ENCODE results near the gene LSM6.

The LSM6 gene

DNA sequence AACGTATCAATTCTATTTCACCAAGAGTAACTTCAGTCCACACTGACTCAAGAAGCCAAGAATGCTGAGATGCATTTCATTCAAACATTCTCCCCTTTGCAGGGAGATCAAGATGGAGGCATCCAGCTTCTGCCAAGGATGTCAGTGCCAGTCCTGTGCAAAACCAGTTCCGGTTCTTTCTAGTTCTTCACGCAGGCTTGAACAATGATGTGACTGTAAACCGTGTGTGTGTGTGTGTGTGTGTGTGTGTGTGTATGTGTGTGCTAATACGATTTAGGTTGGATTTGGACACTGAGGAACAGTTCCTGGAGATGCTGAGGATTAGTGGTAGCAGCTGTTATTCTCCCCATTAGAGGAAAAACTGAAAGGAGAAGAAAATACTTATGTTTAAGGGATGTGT, 38.7 kb downstream of the LSM6 start, which contains the start of gene REELD1:
TSS of gene REELD1 (plus strand) at position 301 of the 400 bp plus-strand sequence. CDS start 2,415 bp downstream, outside the sequence.
- Histone ChIP-seq H3K4me3 (ENCODE audit: low read length in 2 of 2) (no peak within 1 kb of the TSS), H3K9me3 (ENCODE audit: control insufficient read depth in 2 of 2, low read length in 2 of 2) (no peaks in the 10 kb centered on the region), H3K4me1 (ENCODE audit: control insufficient read depth, insufficient read depth, low read length) (no peaks in the 10 kb centered on the region), H3K27ac (ENCODE audit: low read length) (no peak within 1 kb of the TSS), H3K36me3 (ENCODE audit: control insufficient read depth in 2 of 2, insufficient read depth in 2 of 2, low read length in 2 of 2) (no peaks in the 10 kb centered on the region), H3K9ac (ENCODE audit: low read length in 2 of 2) (no peak within 1 kb of the TSS), H3K27me3 (ENCODE audit: control insufficient read depth in 1 of 2, insufficient read depth in 2 of 2, low read length in 2 of 2) (no peaks in the 10 kb centered on the region)

GRCh38 chr4:146222313-146222712, 46.8 kb downstream of the LSM6 start:
- Histone ChIP-seq H3K4me1 (ENCODE audit: control insufficient read depth, insufficient read depth, low read length) (no peaks in the 10 kb centered on the region), H3K27me3 (ENCODE audit: control insufficient read depth in 1 of 2, insufficient read depth in 2 of 2, low read length in 2 of 2) (no peaks in the 10 kb centered on the region), H3K36me3 (ENCODE audit: control insufficient read depth in 2 of 2, insufficient read depth in 2 of 2, low read length in 2 of 2) (no peaks in the 10 kb centered on the region), H3K9me3 (ENCODE audit: control insufficient read depth in 2 of 2, low read length in 2 of 2) (no peaks in the 10 kb centered on the region), H3K4me3 (ENCODE audit: low read length in 2 of 2) (no peak overlapping the region), H3K27ac (ENCODE audit: low read length) (no peak overlapping the region), H3K9ac (ENCODE audit: low read length in 2 of 2) (no peak overlapping the region)

DNA sequence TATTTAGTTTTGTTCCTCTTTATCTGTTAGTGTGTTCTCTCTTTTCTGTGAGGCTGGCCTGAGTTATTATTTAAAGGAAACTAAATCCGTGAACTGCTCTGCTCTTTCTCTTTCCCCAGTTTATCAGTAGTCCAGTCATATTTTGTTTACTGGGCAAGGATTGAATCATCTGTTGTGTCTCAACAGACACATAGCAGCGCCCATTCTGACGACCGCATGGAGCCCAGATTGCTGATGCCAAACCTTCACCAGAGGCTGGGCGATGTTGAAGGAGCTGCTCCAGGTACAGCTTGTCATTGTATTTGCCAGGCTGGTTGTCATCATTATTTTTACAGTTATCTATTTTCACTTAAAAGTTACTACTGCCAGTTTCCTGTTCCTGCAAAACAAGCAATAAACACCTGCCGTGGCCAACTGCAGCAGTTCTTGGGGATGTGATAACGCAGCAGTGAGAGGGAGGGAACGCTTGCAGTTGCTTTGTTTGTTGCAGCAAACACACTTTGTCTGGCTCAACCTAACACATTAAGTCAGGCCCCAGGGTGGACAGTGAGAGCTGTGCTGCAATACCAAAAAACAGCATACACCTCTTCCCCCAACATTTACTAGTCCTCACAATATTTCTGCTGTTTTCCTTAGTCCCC, 48.9 kb downstream of the LSM6 start:
- H3K36me3 ChIP-seq (ENCODE audit: control insufficient read depth in 2 of 2, insufficient read depth in 2 of 2, low read length in 2 of 2) = no peaks in the 10 kb centered on the region

DNA sequence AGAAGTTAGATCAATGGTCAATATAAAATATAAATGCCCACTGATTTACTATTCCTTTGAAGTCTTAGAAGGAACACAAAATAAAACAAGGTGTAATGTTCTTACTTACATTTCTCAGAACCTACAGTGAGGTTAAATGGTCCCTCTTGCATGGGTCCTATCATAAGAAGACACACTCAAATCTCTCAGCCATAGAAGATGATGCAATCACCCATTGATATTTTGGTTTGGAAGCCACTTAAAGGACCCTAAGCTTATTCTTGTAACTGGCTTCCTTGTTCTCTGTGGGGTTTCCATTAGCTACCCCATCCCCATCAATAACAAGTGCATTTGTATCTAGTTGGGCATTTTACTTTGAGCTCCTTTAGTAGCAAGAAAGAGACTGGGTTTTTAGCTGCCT, 53.9 kb downstream of the LSM6 start:
- Histone ChIP-seq H3K27ac (ENCODE audit: low read length) (no peak overlapping the region), H3K4me1 (ENCODE audit: control insufficient read depth, insufficient read depth, low read length) (no peaks in the 10 kb centered on the region), H3K36me3 (ENCODE audit: control insufficient read depth in 2 of 2, insufficient read depth in 2 of 2, low read length in 2 of 2) (no peaks in the 10 kb centered on the region), H3K9ac (ENCODE audit: low read length in 2 of 2) (no peak overlapping the region), H3K4me3 (ENCODE audit: low read length in 2 of 2) (no peak overlapping the region), H3K27me3 (ENCODE audit: control insufficient read depth in 1 of 2, insufficient read depth in 2 of 2, low read length in 2 of 2) (no peaks in the 10 kb centered on the region), H3K9me3 (ENCODE audit: control insufficient read depth in 2 of 2, low read length in 2 of 2) (peaks cover 0 to 9% of the 10 kb centered on the region in 2 donors)

More for the DNA sequence above, 48.9 kb downstream of the LSM6 start:
- no peaks in the 10 kb centered on the region for H3K27me3 ChIP-seq (ENCODE audit: control insufficient read depth in 1 of 2, insufficient read depth in 2 of 2, low read length in 2 of 2)
- no peak overlapping the region for H3K4me3 ChIP-seq (ENCODE audit: low read length in 2 of 2)
- no peaks in the 10 kb centered on the region for H3K4me1 ChIP-seq (ENCODE audit: control insufficient read depth, insufficient read depth, low read length)
- no peak overlapping the region for H3K27ac ChIP-seq (ENCODE audit: low read length)
- no peak overlapping the region for H3K9ac ChIP-seq (ENCODE audit: low read length in 2 of 2)
- no peaks in the 10 kb centered on the region for H3K9me3 ChIP-seq (ENCODE audit: control insufficient read depth in 2 of 2, low read length in 2 of 2)

DNA sequence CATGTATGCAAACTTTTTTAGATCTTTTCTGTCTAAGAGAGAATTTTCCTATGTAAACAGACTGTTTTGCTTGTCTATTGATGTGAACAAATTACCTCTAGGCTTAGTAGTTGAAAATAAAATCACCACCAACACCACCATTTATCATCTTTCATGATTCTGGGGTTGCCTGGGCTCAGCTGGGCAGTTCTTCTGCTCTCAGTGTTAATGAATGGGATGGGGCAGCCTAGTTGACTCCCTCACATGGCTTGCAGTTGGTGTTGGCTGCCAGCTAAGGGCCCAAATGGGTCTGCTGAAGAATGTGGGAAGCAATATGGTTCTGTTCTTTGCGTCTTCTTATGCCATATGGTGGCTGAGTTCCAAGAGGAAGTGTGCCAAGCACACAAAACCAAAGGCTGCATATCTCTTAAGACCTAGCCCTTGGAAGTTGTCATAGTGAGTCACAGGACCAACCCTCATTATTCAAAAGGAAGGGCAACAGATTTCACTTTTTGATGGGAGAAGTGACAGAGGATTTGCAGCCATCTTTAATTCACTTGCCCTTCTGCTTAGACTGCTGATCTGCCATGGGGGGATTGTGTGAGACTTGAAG, 56.7 kb downstream of the LSM6 start:
- no peak overlapping the region for H3K9ac ChIP-seq (ENCODE audit: low read length in 2 of 2)
- no peaks in the 10 kb centered on the region for H3K36me3 ChIP-seq (ENCODE audit: control insufficient read depth in 2 of 2, insufficient read depth in 2 of 2, low read length in 2 of 2)
- no peaks in the 10 kb centered on the region for H3K4me1 ChIP-seq (ENCODE audit: control insufficient read depth, insufficient read depth, low read length)
- no peak overlapping the region for H3K27ac ChIP-seq (ENCODE audit: low read length)
- peaks cover 0 to 9% of the 10 kb centered on the region in 2 donors for H3K9me3 ChIP-seq (ENCODE audit: control insufficient read depth in 2 of 2, low read length in 2 of 2)
- H3K4me3 ChIP-seq (ENCODE audit: low read length in 2 of 2) = no peak overlapping the region
- H3K27me3 ChIP-seq (ENCODE audit: control insufficient read depth in 1 of 2, insufficient read depth in 2 of 2, low read length in 2 of 2) = no peaks in the 10 kb centered on the region

DNA sequence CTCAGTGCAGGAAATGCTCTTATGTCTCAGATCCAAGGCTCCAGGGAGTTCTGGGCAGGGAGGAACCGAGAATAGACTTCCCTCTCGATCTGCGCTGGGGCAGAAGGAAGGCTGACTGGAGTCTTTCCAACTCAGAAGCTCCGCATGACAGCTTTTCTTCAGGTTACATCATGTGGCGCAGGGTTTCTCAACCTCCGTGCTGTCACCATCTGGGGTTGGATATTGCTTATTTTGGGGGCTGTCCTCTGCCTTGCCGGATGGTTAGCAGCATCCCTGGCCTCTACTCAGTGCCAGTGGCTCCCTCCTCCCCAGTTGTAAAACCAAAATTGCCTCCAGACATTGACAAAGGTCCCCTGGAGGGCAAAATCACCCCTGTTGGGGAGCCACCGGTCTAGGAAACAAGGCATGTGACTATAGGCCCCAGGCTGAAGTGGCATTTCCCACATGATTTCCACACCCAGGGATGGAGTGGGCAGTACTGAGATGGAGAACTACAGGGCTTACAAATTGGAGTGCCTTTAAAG, 60.2 kb downstream of the LSM6 start:
- H3K9me3 ChIP-seq (ENCODE audit: control insufficient read depth in 2 of 2, low read length in 2 of 2) = peaks cover 0 to 9% of the 10 kb centered on the region in 2 donors
- H3K36me3 ChIP-seq (ENCODE audit: control insufficient read depth in 2 of 2, insufficient read depth in 2 of 2, low read length in 2 of 2) = no peaks in the 10 kb centered on the region
- no peak overlapping the region for H3K9ac ChIP-seq (ENCODE audit: low read length in 2 of 2)
- no peaks in the 10 kb centered on the region for H3K27me3 ChIP-seq (ENCODE audit: control insufficient read depth in 1 of 2, insufficient read depth in 2 of 2, low read length in 2 of 2)
- H3K4me3 ChIP-seq (ENCODE audit: low read length in 2 of 2) = no peak overlapping the region
- H3K4me1 ChIP-seq (ENCODE audit: control insufficient read depth, insufficient read depth, low read length) = no peaks in the 10 kb centered on the region
- no peak overlapping the region for H3K27ac ChIP-seq (ENCODE audit: low read length)

DNA sequence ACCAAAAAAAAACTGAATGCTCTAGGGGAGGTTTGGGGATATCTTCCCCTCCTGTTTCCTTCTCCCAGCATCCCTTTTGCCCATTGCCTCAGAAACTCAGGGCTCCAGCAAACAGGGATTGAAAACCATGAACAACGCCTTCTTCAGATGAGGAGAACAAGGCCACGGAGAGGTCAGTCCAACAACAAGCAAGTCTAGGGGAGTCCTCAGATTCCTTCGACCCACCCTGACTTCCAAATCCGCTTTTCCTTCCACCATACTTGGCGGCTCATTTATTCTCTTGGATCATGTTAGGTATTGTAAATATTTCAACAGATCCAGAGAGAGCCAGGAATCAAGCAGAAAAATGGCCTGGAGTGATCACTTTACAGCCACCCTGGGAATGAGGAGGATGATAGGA, 60.7 kb downstream of the LSM6 start:
- H3K27ac ChIP-seq (ENCODE audit: low read length) = no peak overlapping the region

DNA sequence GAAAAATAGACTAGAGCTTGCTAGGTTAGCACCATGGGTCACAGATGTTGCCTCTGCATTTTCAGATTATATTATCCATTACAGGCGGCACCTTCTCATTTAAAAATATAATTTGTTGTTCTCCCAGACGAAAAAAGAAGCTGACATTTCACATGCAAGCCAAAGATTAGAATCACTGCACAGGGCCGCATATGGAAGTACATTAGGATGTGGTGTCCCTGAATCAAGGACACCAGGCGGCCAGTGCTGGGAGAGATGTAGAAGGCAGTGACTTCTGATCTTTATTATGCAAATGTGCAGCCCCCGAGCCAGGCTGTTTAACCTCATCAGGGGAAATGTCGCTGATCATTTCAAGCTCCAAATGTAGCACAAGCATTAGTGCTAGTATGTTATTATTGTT, 61.6 kb downstream of the LSM6 start:
- Histone ChIP-seq H3K9ac (ENCODE audit: low read length in 2 of 2) (no peak overlapping the region), H3K4me1 (ENCODE audit: control insufficient read depth, insufficient read depth, low read length) (peaks cover 6% of the 10 kb centered on the region), H3K36me3 (ENCODE audit: control insufficient read depth in 2 of 2, insufficient read depth in 2 of 2, low read length in 2 of 2) (no peaks in the 10 kb centered on the region), H3K9me3 (ENCODE audit: control insufficient read depth in 2 of 2, low read length in 2 of 2) (peaks cover 0 to 5% of the 10 kb centered on the region in 2 donors), H3K4me3 (ENCODE audit: low read length in 2 of 2) (no peak overlapping the region), H3K27ac (ENCODE audit: low read length) (no peak overlapping the region), H3K27me3 (ENCODE audit: control insufficient read depth in 1 of 2, insufficient read depth in 2 of 2, low read length in 2 of 2) (no peaks in the 10 kb centered on the region)

More for the DNA sequence above, 60.7 kb downstream of the LSM6 start:
- no peak overlapping the region for H3K4me3 ChIP-seq (ENCODE audit: low read length in 2 of 2)
- H3K36me3 ChIP-seq (ENCODE audit: control insufficient read depth in 2 of 2, insufficient read depth in 2 of 2, low read length in 2 of 2) = no peaks in the 10 kb centered on the region
- peaks cover under 1% of the 10 kb centered on the region for H3K4me1 ChIP-seq (ENCODE audit: control insufficient read depth, insufficient read depth, low read length)
- peaks cover 0 to 9% of the 10 kb centered on the region in 2 donors for H3K9me3 ChIP-seq (ENCODE audit: control insufficient read depth in 2 of 2, low read length in 2 of 2)
- no peaks in the 10 kb centered on the region for H3K27me3 ChIP-seq (ENCODE audit: control insufficient read depth in 1 of 2, insufficient read depth in 2 of 2, low read length in 2 of 2)
- H3K9ac ChIP-seq (ENCODE audit: low read length in 2 of 2) = no peak overlapping the region

DNA sequence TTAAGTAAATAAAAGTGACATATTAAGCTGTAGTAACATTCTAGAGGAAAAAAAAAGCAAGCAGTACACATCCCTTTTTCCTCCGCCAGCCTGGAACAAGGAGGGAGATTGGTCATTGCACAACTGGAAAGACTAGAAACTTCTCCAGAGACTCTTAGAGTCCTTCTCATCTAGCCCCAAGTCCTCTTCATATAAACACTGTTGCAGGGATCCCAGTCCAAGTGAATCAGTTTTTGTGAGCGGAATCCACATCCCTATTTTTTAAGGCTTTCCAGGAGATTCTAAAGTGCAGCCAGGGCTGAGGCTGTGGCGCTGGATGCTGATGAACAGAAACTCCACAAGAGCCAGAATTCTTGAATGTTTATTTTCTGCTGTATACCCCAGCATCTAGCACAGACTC, 62.6 kb downstream of the LSM6 start:
- no peaks in the 10 kb centered on the region for H3K36me3 ChIP-seq (ENCODE audit: control insufficient read depth in 2 of 2, insufficient read depth in 2 of 2, low read length in 2 of 2)
- H3K4me3 ChIP-seq (ENCODE audit: low read length in 2 of 2) = no peak overlapping the region
- no peak overlapping the region for H3K9ac ChIP-seq (ENCODE audit: low read length in 2 of 2)
- no peak overlapping the region for H3K27ac ChIP-seq (ENCODE audit: low read length)
- peaks cover 12% of the 10 kb centered on the region for H3K4me1 ChIP-seq (ENCODE audit: control insufficient read depth, insufficient read depth, low read length)
- no peaks in the 10 kb centered on the region for H3K9me3 ChIP-seq (ENCODE audit: control insufficient read depth in 2 of 2, low read length in 2 of 2)
- H3K27me3 ChIP-seq (ENCODE audit: control insufficient read depth in 1 of 2, insufficient read depth in 2 of 2, low read length in 2 of 2) = no peaks in the 10 kb centered on the region

Measured in stomach smooth muscle (tissue), 2 donors.